Myocyte (in vitro differentiated cells): ENCODE measurements around the gene CTAGE1. TPM values are rescaled to one million over a fixed set of nuclear protein-coding genes. Genes with fewer than 3 reads are reported as not detected.
"Not testable (repeated sequence)": the region's sequence is repeated elsewhere in the genome, so short reads cannot be mapped to it uniquely, and the experiment has no call there.

ENCODE experiments used
- DNase-seq: peaks from one replicate; pipeline ENCODE4 v3.0.0-alpha.2; 2012; ENCODE audit warnings: low read depth
- polyA plus RNA-seq: library from polyadenylated mRNA; unstranded; fragments of >200 nt; gene quantifications from one replicate; pipeline ENCODE4 v1.2.1, GENCODE V29; 2012; ENCODE audit warnings: missing spikeins
- total RNA-seq: library from RNA; depleted of rRNA; stranded (reverse); fragments of >200 nt; gene quantifications from 2 replicates; pipeline ENCODE4 v1.2.3, GENCODE V29; 2014

CTAGE1 gene
- total RNA-seq, result 0.05 TPM in 1 of 2 replicates, not detected in the other
- not detected for polyA plus RNA-seq

- no peak for DNase-seq
Observed at GRCh38 chr18:22417496-22418188, at the start of gene CTAGE1. TSS of gene CTAGE1 (minus strand) at chr18:22417915. CDS start at chr18:22417811, 104 bp downstream.

GRCh38 chr18:22466608-22467395, 49.1 kb upstream of the CTAGE1 start:
- DNase-seq, result no peak

GRCh38 chr18:22465859-22466457, 48.2 kb upstream of the CTAGE1 start:
- DNase-seq, result peak; percentile 55

GRCh38 chr18:22463076-22463475, 45.4 kb upstream of the CTAGE1 start:
- DNase-seq, result no peak

GRCh38 chr18:22459491-22459890, 41.8 kb upstream of the CTAGE1 start:
- DNase-seq, result no peak

GRCh38 chr18:22457524-22457923, 39.8 kb upstream of the CTAGE1 start:
- DNase-seq, result no peak

- DNase-seq, result no peak
Observed at GRCh38 chr18:22456547-22456946, 38.8 kb upstream of the CTAGE1 start.

- DNase-seq, result no peak
Observed at GRCh38 chr18:22456116-22456480, 38.4 kb upstream of the CTAGE1 start.

- no peak for DNase-seq
Observed at GRCh38 chr18:22455425-22456115, 37.9 kb upstream of the CTAGE1 start.

- no peak for DNase-seq
Observed at GRCh38 chr18:22453315-22453714, 35.6 kb upstream of the CTAGE1 start.

- no peak for DNase-seq
Observed at GRCh38 chr18:22452226-22452668, 34.5 kb upstream of the CTAGE1 start.

- DNase-seq, result no peak
Observed at GRCh38 chr18:22451796-22452195, 34.1 kb upstream of the CTAGE1 start.

- not testable (repeated sequence) for DNase-seq
Observed at GRCh38 chr18:22450766-22451165, 33.1 kb upstream of the CTAGE1 start.

- not testable (repeated sequence) for DNase-seq
Observed at GRCh38 chr18:22450318-22450717, 32.6 kb upstream of the CTAGE1 start.

GRCh38 chr18:22449753-22450152, 32.0 kb upstream of the CTAGE1 start:
- DNase-seq, result not testable (repeated sequence)

- DNase-seq, result no peak
Observed at GRCh38 chr18:22448238-22448637, 30.5 kb upstream of the CTAGE1 start.

- DNase-seq, result no peak
Observed at GRCh38 chr18:22447792-22448191, 30.1 kb upstream of the CTAGE1 start.

- DNase-seq, result no peak
Observed at GRCh38 chr18:22446911-22447310, 29.2 kb upstream of the CTAGE1 start.

GRCh38 chr18:22446325-22446724, 28.6 kb upstream of the CTAGE1 start:
- no peak for DNase-seq

- no peak for DNase-seq
Observed at GRCh38 chr18:22441638-22442037, 23.9 kb upstream of the CTAGE1 start.

- DNase-seq, result no peak
Observed at GRCh38 chr18:22439447-22439846, 21.7 kb upstream of the CTAGE1 start.

GRCh38 chr18:22436136-22436535, 18.4 kb upstream of the CTAGE1 start:
- no peak for DNase-seq
